ENCODE measurements around the gene GART.

The GART gene

GRCh38 chr21:33552093-33552998 lies 10.4 kb upstream of the GART start:
- TF ChIP-seq, protein P1, sequence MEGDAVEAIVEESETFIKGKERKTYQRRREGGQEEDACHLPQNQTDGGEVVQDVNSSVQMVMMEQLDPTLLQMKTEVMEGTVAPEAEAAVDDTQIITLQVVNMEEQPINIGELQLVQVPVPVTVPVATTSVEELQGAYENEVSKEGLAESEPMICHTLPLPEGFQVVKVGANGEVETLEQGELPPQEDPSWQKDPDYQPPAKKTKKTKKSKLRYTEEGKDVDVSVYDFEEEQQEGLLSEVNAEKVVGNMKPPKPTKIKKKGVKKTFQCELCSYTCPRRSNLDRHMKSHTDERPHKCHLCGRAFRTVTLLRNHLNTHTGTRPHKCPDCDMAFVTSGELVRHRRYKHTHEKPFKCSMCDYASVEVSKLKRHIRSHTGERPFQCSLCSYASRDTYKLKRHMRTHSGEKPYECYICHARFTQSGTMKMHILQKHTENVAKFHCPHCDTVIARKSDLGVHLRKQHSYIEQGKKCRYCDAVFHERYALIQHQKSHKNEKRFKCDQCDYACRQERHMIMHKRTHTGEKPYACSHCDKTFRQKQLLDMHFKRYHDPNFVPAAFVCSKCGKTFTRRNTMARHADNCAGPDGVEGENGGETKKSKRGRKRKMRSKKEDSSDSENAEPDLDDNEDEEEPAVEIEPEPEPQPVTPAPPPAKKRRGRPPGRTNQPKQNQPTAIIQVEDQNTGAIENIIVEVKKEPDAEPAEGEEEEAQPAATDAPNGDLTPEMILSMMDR (IDR thresholded peaks at IDR 0.05; ENCODE audit: insufficient read depth, low read length, missing control alignments) = no peak
- DNase-seq (ENCODE audit: low read depth, low spot score) = no peak
- POLR2A ChIA-PET = interaction anchor here (1.1 to 1.5 kb wide), 2 partner anchors 9 to 18 kb away, joined by 3 read pairs; no protein-coding TSS in a partner anchor
- CTCF ChIA-PET = no interaction called here
- H3K4me3 ChIP-seq (ENCODE audit: low read depth, low read length) = no peak overlapping the region

GRCh38 chr21:33551664-33552063 lies 9.7 kb upstream of the GART start:
- ChIA-PET POLR2A (interaction anchor here (1.1 to 1.5 kb wide), 2 partner anchors 9 to 19 kb away, joined by 3 read pairs; no protein-coding TSS in a partner anchor), CTCF (interaction anchor here (0.7 kb wide), 1 partner anchor 343 kb away, joined by 3 read pairs; no protein-coding TSS in a partner anchor)
- no peak for DNase-seq (ENCODE audit: low read depth, low spot score)
- TF ChIP-seq, protein P1 (IDR thresholded peaks at IDR 0.05; ENCODE audit: insufficient read depth, low read length, missing control alignments) = no peak
- no peak overlapping the region for H3K4me3 ChIP-seq (ENCODE audit: low read depth, low read length)

DNA sequence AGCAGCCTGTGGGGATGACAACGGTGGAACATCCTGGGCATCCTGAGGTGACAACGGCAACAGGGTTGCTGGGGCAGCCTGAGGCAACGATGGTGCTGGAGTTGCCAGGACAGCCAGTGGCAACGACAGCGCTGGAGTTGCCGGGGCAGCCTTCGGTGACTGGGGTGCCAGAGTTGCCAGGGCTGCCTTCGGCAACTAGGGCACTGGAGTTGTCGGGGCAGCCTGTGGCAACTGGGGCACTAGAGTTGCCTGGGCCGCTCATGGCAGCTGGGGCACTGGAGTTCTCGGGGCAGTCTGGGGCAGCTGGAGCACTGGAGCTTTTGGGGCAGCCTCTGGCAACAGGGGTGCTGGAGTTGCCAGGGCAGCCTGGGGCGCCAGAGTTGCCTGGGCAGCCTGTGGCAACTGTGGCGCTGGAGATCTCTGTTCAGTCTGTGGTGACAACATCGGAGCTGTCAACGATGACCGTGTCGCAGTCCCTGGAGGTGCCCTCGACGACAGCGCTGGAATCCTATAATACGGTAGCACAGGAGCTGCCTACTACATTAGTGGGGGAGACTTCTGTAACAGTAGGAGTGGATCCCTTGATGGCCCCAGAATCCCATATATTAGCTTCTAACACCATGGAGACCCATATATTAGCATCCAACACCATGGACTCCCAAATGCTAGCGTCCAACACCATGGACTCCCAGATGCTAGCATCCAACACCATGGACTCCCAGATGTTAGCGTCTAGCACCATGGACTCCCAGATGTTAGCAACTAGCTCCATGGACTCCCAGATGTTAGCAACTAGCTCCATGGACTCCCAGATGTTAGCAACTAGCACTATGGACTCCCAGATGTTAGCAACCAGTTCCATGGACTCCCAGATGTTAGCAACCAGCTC lies 9.1 kb upstream of the GART start:
- POLR2A ChIA-PET = interaction anchor here (1.1 to 1.5 kb wide), 2 partner anchors 10 to 19 kb away, joined by 3 read pairs; no protein-coding TSS in a partner anchor
- H3K4me3 ChIP-seq (ENCODE audit: low read depth, low read length) = no peak overlapping the region
- CTCF ChIA-PET = interaction anchor here (0.7 kb wide), 1 partner anchor 344 kb away, joined by 3 read pairs; no protein-coding TSS in a partner anchor
- DNase-seq (ENCODE audit: low read depth, low spot score) = no peak
- TF ChIP-seq, protein P1 (IDR thresholded peaks at IDR 0.05; ENCODE audit: insufficient read depth, low read length, missing control alignments) = no peak

DNA sequence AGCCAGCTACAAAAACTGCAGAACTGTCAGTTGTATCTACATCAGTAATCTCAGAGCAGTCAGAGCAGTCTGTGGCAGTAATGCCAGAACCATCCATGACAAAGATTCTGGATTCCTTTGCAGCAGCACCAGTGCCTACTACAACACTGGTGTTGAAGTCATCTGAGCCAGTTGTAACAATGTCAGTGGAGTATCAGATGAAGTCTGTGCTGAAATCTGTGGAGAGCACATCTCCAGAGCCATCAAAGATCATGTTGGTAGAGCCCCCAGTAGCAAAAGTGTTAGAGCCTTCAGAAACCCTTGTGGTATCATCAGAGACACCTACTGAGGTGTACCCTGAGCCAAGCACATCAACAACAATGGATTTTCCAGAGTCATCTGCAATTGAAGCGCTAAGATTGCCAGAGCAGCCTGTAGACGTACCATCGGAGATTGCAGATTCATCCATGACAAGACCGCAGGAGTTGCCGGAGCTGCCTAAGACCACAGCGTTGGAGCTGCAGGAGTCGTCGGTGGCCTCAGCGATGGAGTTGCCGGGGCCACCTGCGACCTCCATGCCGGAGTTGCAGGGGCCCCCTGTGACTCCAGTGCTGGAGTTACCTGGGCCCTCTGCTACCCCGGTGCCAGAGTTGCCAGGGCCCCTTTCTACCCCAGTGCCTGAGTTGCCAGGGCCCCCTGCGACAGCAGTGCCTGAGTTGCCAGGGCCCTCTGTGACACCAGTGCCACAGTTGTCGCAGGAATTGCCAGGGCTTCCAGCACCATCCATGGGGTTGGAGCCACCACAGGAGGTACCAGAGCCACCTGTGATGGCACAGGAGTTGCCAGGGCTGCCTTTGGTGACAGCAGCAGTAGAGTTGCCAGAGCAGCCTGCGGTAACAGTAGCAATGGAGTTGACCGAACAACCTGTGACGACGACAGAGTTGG lies 8.2 kb upstream of the GART start:
- POLR2A ChIA-PET = no interaction called here
- TF ChIP-seq, protein P1 (IDR thresholded peaks at IDR 0.05; ENCODE audit: insufficient read depth, low read length, missing control alignments) = no peak
- DNase-seq (ENCODE audit: low read depth, low spot score) = no peak
- CTCF ChIA-PET = no interaction called here
- H3K4me3 ChIP-seq (ENCODE audit: low read depth, low read length) = no peak overlapping the region

DNA sequence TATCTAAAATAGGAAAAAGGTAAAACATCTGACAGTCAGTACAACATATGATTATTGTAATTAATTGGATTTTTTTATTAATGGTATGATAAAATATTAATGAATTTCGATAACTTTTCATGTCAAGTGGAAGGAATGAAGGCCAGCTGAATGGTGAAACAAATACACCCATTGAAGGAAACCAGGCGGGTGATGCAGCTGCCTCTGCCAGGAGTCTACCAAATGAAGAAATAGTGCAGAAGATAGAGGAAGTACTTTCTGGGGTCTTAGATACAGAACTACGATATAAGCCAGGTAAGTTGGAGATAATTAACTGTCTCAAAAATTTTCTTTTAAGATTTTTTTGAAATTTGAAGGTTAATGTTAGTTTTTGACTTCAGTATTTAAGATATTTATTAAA lies 4.2 kb upstream of the GART start:
- POLR2A ChIA-PET = no interaction called here

More for the DNA sequence above, 4.2 kb upstream of the GART start:
- CTCF ChIA-PET = interaction anchor here (3.4 kb wide), 1 partner anchor 60 kb away, joined by 11 read pairs; no protein-coding TSS in a partner anchor
- DNase-seq (ENCODE audit: low read depth, low spot score) = no peak
- no peak overlapping the region for H3K4me3 ChIP-seq (ENCODE audit: low read depth, low read length)
- TF ChIP-seq, protein P1 (IDR thresholded peaks at IDR 0.05; ENCODE audit: insufficient read depth, low read length, missing control alignments) = no peak
